ENCODE results near the gene SHLD1. TPM values are rescaled to one million over a fixed set of nuclear protein-coding genes. Genes with fewer than 3 reads are reported as not detected.

Gene SHLD1
- total RNA-seq, 1 donor from 2014 or later = 3.1 TPM

DNA sequence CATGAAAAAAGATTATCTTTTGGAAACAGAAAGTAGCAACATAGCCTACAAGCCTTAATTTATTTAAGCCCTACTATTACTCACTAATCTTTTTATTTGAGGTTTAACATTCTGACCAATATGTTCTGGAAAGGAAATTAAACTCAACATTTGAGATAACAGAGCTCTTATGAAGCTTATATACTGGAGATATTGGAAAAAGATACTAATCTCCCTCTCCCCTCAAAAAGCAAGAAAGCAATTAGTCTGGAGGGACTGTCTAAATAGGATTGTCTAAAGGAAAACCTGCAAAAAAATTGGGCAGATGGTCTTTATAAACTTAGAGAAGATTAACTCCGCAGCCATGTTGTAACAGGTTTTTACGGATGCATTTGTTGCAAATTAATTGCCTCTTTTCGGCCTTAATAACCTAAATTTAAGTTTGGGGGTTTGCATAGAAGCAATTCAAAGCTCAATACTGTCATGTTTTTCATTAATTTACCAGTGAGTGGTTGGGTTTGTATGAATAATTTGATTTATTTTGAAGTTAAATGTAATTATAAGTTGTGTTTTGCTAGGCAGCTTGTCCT lies 79.1 kb downstream of the SHLD1 start:
- no peak overlapping the region for H3K4me3 Mint-ChIP-seq (ENCODE audit: unreplicated experiment)
- no peaks in the 10 kb centered on the region for H3K9me3 Mint-ChIP-seq (ENCODE audit: low read depth)
- H3K27me3 Mint-ChIP-seq (ENCODE audit: low read depth) = no peaks in the 10 kb centered on the region
- peaks cover 3% of the 10 kb centered on the region for H3K4me1 Mint-ChIP-seq (ENCODE audit: low read depth)
- no peak overlapping the region for H3K27ac Mint-ChIP-seq (ENCODE audit: unreplicated experiment)
- no peak for DNase-seq (ENCODE audit: low spot score)
- no peaks in the 10 kb centered on the region for H3K36me3 Mint-ChIP-seq (ENCODE audit: low read depth)
- TF ChIP-seq, protein P1, sequence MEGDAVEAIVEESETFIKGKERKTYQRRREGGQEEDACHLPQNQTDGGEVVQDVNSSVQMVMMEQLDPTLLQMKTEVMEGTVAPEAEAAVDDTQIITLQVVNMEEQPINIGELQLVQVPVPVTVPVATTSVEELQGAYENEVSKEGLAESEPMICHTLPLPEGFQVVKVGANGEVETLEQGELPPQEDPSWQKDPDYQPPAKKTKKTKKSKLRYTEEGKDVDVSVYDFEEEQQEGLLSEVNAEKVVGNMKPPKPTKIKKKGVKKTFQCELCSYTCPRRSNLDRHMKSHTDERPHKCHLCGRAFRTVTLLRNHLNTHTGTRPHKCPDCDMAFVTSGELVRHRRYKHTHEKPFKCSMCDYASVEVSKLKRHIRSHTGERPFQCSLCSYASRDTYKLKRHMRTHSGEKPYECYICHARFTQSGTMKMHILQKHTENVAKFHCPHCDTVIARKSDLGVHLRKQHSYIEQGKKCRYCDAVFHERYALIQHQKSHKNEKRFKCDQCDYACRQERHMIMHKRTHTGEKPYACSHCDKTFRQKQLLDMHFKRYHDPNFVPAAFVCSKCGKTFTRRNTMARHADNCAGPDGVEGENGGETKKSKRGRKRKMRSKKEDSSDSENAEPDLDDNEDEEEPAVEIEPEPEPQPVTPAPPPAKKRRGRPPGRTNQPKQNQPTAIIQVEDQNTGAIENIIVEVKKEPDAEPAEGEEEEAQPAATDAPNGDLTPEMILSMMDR (IDR thresholded peaks at IDR 0.05) = no peak

GRCh38 chr20:5831539-5832237 lies 81.5 kb downstream of the SHLD1 start:
- H3K27me3 Mint-ChIP-seq (ENCODE audit: low read depth) = no peaks in the 10 kb centered on the region
- TF ChIP-seq, protein P1 (IDR thresholded peaks at IDR 0.05) = no peak
- H3K4me3 Mint-ChIP-seq (ENCODE audit: unreplicated experiment) = no peak overlapping the region
- no peak for DNase-seq (ENCODE audit: low spot score)
- no peaks in the 10 kb centered on the region for H3K9me3 Mint-ChIP-seq (ENCODE audit: low read depth)
- peaks cover 20% of the 10 kb centered on the region for H3K4me1 Mint-ChIP-seq (ENCODE audit: low read depth)
- H3K27ac Mint-ChIP-seq (ENCODE audit: unreplicated experiment) = no peak overlapping the region
- no peaks in the 10 kb centered on the region for H3K36me3 Mint-ChIP-seq (ENCODE audit: low read depth)

DNA sequence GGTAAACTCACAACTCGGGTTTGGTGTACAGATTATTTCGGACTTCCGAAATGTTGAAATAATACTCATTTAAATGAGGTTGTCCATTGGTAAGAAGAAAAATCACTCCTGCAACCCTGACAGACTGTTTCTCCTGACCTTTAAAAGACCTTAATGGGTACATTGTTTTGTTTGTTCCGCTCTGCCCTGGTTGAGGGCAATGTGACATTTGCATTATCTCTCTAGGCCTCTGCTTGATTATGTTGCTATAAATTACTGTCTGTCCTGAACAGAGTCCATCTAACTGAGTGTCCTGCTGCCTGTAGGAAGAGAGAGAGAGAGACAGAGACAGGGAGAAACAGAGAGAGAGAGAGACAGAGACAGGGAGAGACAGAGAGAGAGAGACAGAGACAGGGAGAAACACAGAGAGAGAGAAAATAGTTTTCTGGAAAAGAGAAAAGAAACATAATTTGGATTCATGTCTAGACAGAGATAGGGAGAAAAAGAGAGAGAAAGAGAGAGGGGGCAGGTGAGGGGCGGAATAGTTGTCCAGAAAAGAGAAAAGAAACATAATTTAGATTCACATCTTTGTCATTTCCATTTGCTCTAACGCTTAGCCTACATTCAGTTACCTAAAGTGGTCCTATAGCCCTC lies 83.2 kb downstream of the SHLD1 start:
- Mint-ChIP-seq H3K27ac (ENCODE audit: unreplicated experiment) (no peak overlapping the region), H3K4me1 (ENCODE audit: low read depth) (peaks cover 20% of the 10 kb centered on the region), H3K9me3 (ENCODE audit: low read depth) (no peaks in the 10 kb centered on the region), H3K4me3 (ENCODE audit: unreplicated experiment) (no peak overlapping the region), H3K27me3 (ENCODE audit: low read depth) (no peaks in the 10 kb centered on the region), H3K36me3 (ENCODE audit: low read depth) (no peaks in the 10 kb centered on the region)
- TF ChIP-seq, protein P1 (IDR thresholded peaks at IDR 0.05) = no peak
- no peak for DNase-seq (ENCODE audit: low spot score)

- no peaks in the 10 kb centered on the region for H3K27me3 Mint-ChIP-seq (ENCODE audit: low read depth)
- no peak overlapping the region for H3K27ac Mint-ChIP-seq (ENCODE audit: unreplicated experiment)
- H3K36me3 Mint-ChIP-seq (ENCODE audit: low read depth) = no peaks in the 10 kb centered on the region
- no peak overlapping the region for H3K4me3 Mint-ChIP-seq (ENCODE audit: unreplicated experiment)
- peaks cover 20% of the 10 kb centered on the region for H3K4me1 Mint-ChIP-seq (ENCODE audit: low read depth)
- DNase-seq (ENCODE audit: low spot score) = no peak
- H3K9me3 Mint-ChIP-seq (ENCODE audit: low read depth) = no peaks in the 10 kb centered on the region
- TF ChIP-seq, protein P1 (IDR thresholded peaks at IDR 0.05) = no peak
These were observed 84.3 kb downstream of the SHLD1 start for GRCh38 chr20:5834436-5835005.

DNA sequence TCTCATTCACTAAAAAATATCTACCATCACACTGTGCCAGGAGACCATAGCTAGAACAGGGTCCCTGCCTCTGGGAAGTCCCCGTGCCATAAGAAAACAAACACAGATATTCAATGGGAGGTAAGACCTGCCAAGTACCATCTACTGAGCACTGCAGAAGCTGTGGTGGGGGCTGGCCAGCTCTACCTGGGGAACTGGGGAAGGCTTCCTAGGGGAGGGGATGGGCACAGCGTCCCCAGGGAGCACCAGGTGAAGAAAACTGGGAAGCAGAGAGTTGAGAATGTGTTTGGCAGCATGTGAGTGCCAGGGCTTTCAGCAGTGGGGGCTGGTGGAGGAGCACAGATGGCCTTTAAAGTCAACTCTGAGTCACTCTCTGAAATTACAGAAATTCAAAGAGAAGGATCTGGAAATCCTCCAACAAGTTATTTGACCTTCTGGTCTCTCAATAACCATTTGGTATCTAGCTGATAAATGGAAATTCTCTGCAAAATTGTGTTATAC lies 85.2 kb downstream of the SHLD1 start:
- TF ChIP-seq, protein P1 (IDR thresholded peaks at IDR 0.05) = no peak

More for the DNA sequence above, 85.2 kb downstream of the SHLD1 start:
- Mint-ChIP-seq H3K4me1 (ENCODE audit: low read depth) (peaks cover 20% of the 10 kb centered on the region), H3K27ac (ENCODE audit: unreplicated experiment) (peak overlapping the region; percentile 73), H3K4me3 (ENCODE audit: unreplicated experiment) (no peak overlapping the region), H3K9me3 (ENCODE audit: low read depth) (no peaks in the 10 kb centered on the region), H3K36me3 (ENCODE audit: low read depth) (no peaks in the 10 kb centered on the region), H3K27me3 (ENCODE audit: low read depth) (no peaks in the 10 kb centered on the region)
- DNase-seq (ENCODE audit: low spot score) = no peak
